ENCODE data around the gene PHACTR3. TPM values are rescaled to one million over a fixed set of nuclear protein-coding genes. Genes with fewer than 3 reads are reported as not detected.
A peak's percentile ranks its signal among the peaks of the same experiment; 100 is the strongest.

Gene PHACTR3
- total RNA-seq, 4 donors from 2014 or later = 2.4 to 12.8 (median 9.7) TPM

GRCh38 chr20:59772931-59773913, 168.9 kb downstream of the PHACTR3 start:
- Histone ChIP-seq H3K27me3 (peaks cover 8% of the 10 kb centered on the region), H3K9me3 (no peaks in the 10 kb centered on the region), H3K4me1 (no peaks in the 10 kb centered on the region), H3K27ac (no peak overlapping the region), H3K36me3 (no peaks in the 10 kb centered on the region), H3K4me3 (no peak overlapping the region)
- no peak for TF ChIP-seq POLR2AphosphoS5 (IDR thresholded peaks at IDR 0.05)
- no peak for TF ChIP-seq POLR2A (IDR thresholded peaks at IDR 0.05)
- TF ChIP-seq EP300 (IDR thresholded peaks at IDR 0.05) = no peak
- no peak for TF ChIP-seq CTCF (IDR thresholded peaks at IDR 0.05)
- 64% methylated on average over 11 of the region's 21 CpGs for WGBS
- peak; percentile 40 to 72 for DNase-seq (ENCODE audit: low spot score in 2 of 2)

DNA sequence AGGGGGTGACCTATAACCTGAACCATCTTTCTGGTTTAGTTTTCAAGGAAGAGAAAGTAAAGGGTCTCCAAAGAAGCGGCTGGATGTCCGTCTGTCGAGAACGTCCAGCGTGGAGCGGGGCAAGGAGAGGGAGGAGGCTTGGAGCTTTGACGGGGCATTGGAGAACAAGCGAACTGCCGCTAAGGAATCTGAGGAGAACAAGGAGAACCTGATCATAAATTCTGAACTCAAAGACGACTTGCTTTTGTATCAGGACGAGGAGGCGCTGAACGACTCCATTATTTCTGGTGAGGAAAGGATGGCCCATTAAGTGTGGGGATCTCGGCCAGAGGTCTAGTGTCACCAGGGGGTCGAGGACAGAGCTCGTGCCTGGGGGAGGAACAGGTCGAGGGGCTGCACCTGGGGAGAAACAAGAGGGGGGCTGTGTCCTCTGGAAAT, 169.9 kb downstream of the PHACTR3 start:
- 74% methylated on average over 17 of the region's 17 CpGs for WGBS
- DNase-seq (ENCODE audit: low spot score in 2 of 2) = peak; percentile 13 to 43
- no peaks in the 10 kb centered on the region for H3K9me3 ChIP-seq
- H3K36me3 ChIP-seq = no peaks in the 10 kb centered on the region
- H3K27me3 ChIP-seq = peaks cover 8% of the 10 kb centered on the region
- no peaks in the 10 kb centered on the region for H3K4me1 ChIP-seq
- no peak overlapping the region for H3K27ac ChIP-seq
- H3K4me3 ChIP-seq = no peak overlapping the region
- no peak for TF ChIP-seq POLR2A (IDR thresholded peaks at IDR 0.05)
- no peak for TF ChIP-seq EP300 (IDR thresholded peaks at IDR 0.05)
- no peak for TF ChIP-seq CTCF (IDR thresholded peaks at IDR 0.05)
- TF ChIP-seq POLR2AphosphoS5 (IDR thresholded peaks at IDR 0.05) = no peak

GRCh38 chr20:59774921-59775686, 170.8 kb downstream of the PHACTR3 start:
- Histone ChIP-seq H3K36me3 (no peaks in the 10 kb centered on the region), H3K4me3 (no peak overlapping the region), H3K27ac (no peak overlapping the region), H3K9me3 (no peaks in the 10 kb centered on the region), H3K4me1 (no peaks in the 10 kb centered on the region), H3K27me3 (peaks cover 8% of the 10 kb centered on the region)
- peak; percentile 38 to 72 for DNase-seq (ENCODE audit: low spot score in 2 of 2)
- TF ChIP-seq EP300 (IDR thresholded peaks at IDR 0.05) = no peak
- TF ChIP-seq CTCF (IDR thresholded peaks at IDR 0.05) = no peak
- no peak for TF ChIP-seq POLR2AphosphoS5 (IDR thresholded peaks at IDR 0.05)
- no peak for TF ChIP-seq POLR2A (IDR thresholded peaks at IDR 0.05)
- WGBS = 80% methylated on average over 16 of the region's 23 CpGs

GRCh38 chr20:59775687-59776055, 171.3 kb downstream of the PHACTR3 start:
- peaks cover 8% of the 10 kb centered on the region for H3K27me3 ChIP-seq
- H3K36me3 ChIP-seq = no peaks in the 10 kb centered on the region
- 76% methylated on average over 3 of the region's 4 CpGs for WGBS
- H3K4me3 ChIP-seq = no peak overlapping the region
- no peak overlapping the region for H3K27ac ChIP-seq
- peak; percentile 15 to 44 for DNase-seq (ENCODE audit: low spot score in 2 of 2)
- H3K9me3 ChIP-seq = no peaks in the 10 kb centered on the region
- H3K4me1 ChIP-seq = no peaks in the 10 kb centered on the region
- TF ChIP-seq POLR2A (IDR thresholded peaks at IDR 0.05) = no peak
- TF ChIP-seq EP300 (IDR thresholded peaks at IDR 0.05) = no peak
- TF ChIP-seq CTCF (IDR thresholded peaks at IDR 0.05) = no peak
- TF ChIP-seq POLR2AphosphoS5 (IDR thresholded peaks at IDR 0.05) = no peak

Measured in suprapubic skin (tissue), 4 donors.